HepG2 (cell line): ENCODE results near the gene PTCH1. TPM values are rescaled to one million over a fixed set of nuclear protein-coding genes. Genes with fewer than 3 reads are reported as not detected.

Experiments used
- ATAC-seq: fragments of 200-7000 bp; cut with Tn5 transposase; 3 replicates; pipeline ENCODE4 v1.9.1; 2020; ENCODE audit warnings: mild to moderate bottlenecking, moderate library complexity
- BruUV-seq: library from RNA; stranded (reverse); fragments of 400-500 nt; replicated peaks from 2 replicates; lab custom pipeline; 2021; lab: Mats Ljungman, UMichigan
- CTCF ChIA-PET: fragments of 300-600 bp; formaldehyde crosslinking; extraction: SDS; loops from one replicate; lab custom pipeline; 2021; ENCODE audit warnings: low total read pairs, inconsistent platforms, low intra/inter-chr PET ratio; lab: Yijun Ruan, JAX
- POLR2A ChIA-PET: fragments of 350-600 bp; sonication (Branson Sonifier 250); formaldehyde crosslinking; loops from one replicate; lab custom pipeline; 2020; ENCODE audit warnings: antibody characterized with exemption, inconsistent platforms; lab: Yijun Ruan, JAX
- DNase-seq: peaks from one replicate; pipeline ENCODE4 v3.0.0-alpha.2; 2015; ENCODE audit warnings: low spot score
- FAIRE-seq: peaks from 3 replicates; lab custom pipeline; 2011; peaks lifted over from hg19 to GRCh38; lab: Jason Lieb, UNC
- H2AFZ ChIP-seq: one replicate; pipeline ENCODE4 v1.6.1; 2011; ENCODE audit warnings: low read length, inconsistent platforms
- H3K27ac ChIP-seq: fragments of 300-600 bp; 3 replicates; pipeline ENCODE4 v1.8.0; 2011; ENCODE audit warnings: mixed run types, mild to moderate bottlenecking, mixed read lengths, low read length, inconsistent platforms; ENCODE audit not compliant: insufficient read depth; ENCODE audit errors: extremely low read length
- H3K27me3 ChIP-seq, 2 experiments: fragments of 200-600 bp in 1 of 2; 2 replicates in 1 of 2; 3 replicates in 1 of 2; pipeline versions ENCODE4 v1.6.0 to v1.8.0; 2011; ENCODE audit warnings: low read length in 2 of 2, mild to moderate bottlenecking in 2 of 2, moderate library complexity in 2 of 2, inconsistent platforms in 1 of 2; ENCODE audit not compliant: insufficient read depth in 2 of 2, control insufficient read depth in 1 of 2
- H3K36me3 ChIP-seq, 2 experiments: fragments of 200-600 bp in 1 of 2; replicated peaks in 1 of 2; 2 replicates in 1 of 2; 3 replicates in 1 of 2; pipeline versions ENCODE4 v1.5.1 to v1.8.0; 2011; ENCODE audit warnings: low read length in 2 of 2, inconsistent platforms in 1 of 2; ENCODE audit not compliant: insufficient read depth in 2 of 2, control insufficient read depth in 1 of 2
- H3K4me1 ChIP-seq: 2 replicates; pipeline ENCODE4 v1.5.1; 2012; ENCODE audit warnings: low read length, inconsistent platforms; ENCODE audit not compliant: insufficient read depth
- H3K4me2 ChIP-seq: 2 replicates; pipeline ENCODE4 v1.6.0; 2011; ENCODE audit warnings: low read depth, low read length, inconsistent platforms
- H3K4me3 ChIP-seq, 3 experiments: fragments of 200-600 bp in 1 of 3; sonication (generic), shearing (Covaris generic) in 1 of 3; replicated peaks in 1 of 3; 2 replicates each; pipeline ENCODE4 v1.5.1; 2011 to 2016; ENCODE audit warnings: low read length in 3 of 3, inconsistent platforms in 2 of 3, low read depth in 2 of 3, mild to moderate bottlenecking in 2 of 3, control low read depth in 1 of 3, mixed read lengths in 1 of 3; ENCODE audit not compliant: insufficient read depth in 1 of 3
- H3K79me2 ChIP-seq: one replicate; pipeline ENCODE4 v1.6.1; 2011; ENCODE audit warnings: low read length, inconsistent platforms; ENCODE audit not compliant: insufficient read depth
- H3K9ac ChIP-seq: 2 replicates; pipeline ENCODE4 v1.6.0; 2011; ENCODE audit warnings: mild to moderate bottlenecking, low read depth, low read length, inconsistent platforms; ENCODE audit not compliant: insufficient read depth
- H3K9me3 ChIP-seq: 2 replicates; pipeline ENCODE4 v1.5.1; 2012; ENCODE audit warnings: mild to moderate bottlenecking, low read length
- H4K20me1 ChIP-seq: 2 replicates; pipeline ENCODE4 v1.6.0; 2011; ENCODE audit warnings: inconsistent platforms, mild to moderate bottlenecking, low read length, moderate library complexity; ENCODE audit not compliant: insufficient read depth
- BORCS8-MEF2B ChIP-seq: sonication (generic); formaldehyde crosslinking; IDR thresholded peaks from 2 replicates; pipeline ENCODE4 v1.8.0; 2022; ENCODE audit warnings: mild to moderate bottlenecking, missing genetic modification reagents
- CENPX ChIP-seq: sonication (generic); formaldehyde crosslinking; IDR thresholded peaks from 2 replicates; pipeline ENCODE4 v1.9.0; 2021; ENCODE audit warnings: mild to moderate bottlenecking, missing genetic modification reagents, moderate library complexity
- EZH2 ChIP-seq: conservative IDR thresholded peaks from 2 replicates; pipeline ENCODE4 v1.6.1; 2012; ENCODE audit warnings: mild to moderate bottlenecking, low read depth, low read length, moderate library complexity
- KDM3A ChIP-seq: IDR thresholded peaks from 2 replicates; pipeline ENCODE4 v1.6.1; 2018; ENCODE audit warnings: low read depth, missing compliant biosample characterization
- RCOR2 ChIP-seq: IDR thresholded peaks from 2 replicates; pipeline ENCODE4 v1.6.1; 2016; ENCODE audit warnings: missing biosample characterization, missing genetic modification reagents
- RFXANK ChIP-seq: IDR thresholded peaks from 2 replicates; pipeline ENCODE4 v1.6.1; 2016
- TAF1 ChIP-seq: sonication (generic); formaldehyde crosslinking; IDR thresholded peaks from 2 replicates; pipeline ENCODE4 v1.4.0; 2020; ENCODE audit warnings: missing genetic modification reagents
- THAP11 ChIP-seq: IDR thresholded peaks from 2 replicates; pipeline ENCODE4 v1.6.1; 2016; ENCODE audit warnings: missing biosample characterization, missing genetic modification reagents
- ZBTB26 ChIP-seq: IDR thresholded peaks from 2 replicates; pipeline ENCODE4 v1.6.1; 2016; ENCODE audit warnings: missing compliant biosample characterization, missing genetic modification reagents, borderline replicate concordance
- ZBTB7B ChIP-seq: sonication (generic); formaldehyde crosslinking; IDR thresholded peaks from 2 replicates; pipeline ENCODE4 v1.4.0; 2020; ENCODE audit warnings: missing genetic modification reagents
- ZKSCAN8 ChIP-seq: IDR thresholded peaks from 2 replicates; pipeline ENCODE4 v1.6.1; 2016; ENCODE audit warnings: borderline replicate concordance, missing genetic modification reagents, missing compliant biosample characterization
- ZNF557 ChIP-seq: sonication (generic); formaldehyde crosslinking; IDR thresholded peaks from 2 replicates; pipeline ENCODE4 v1.4.0; 2020; ENCODE audit warnings: missing genetic modification reagents
- ZNF639 ChIP-seq: conservative IDR thresholded peaks from 2 replicates; pipeline ENCODE4 v1.6.1; 2018; ENCODE audit warnings: missing genetic modification reagents
- WGBS: methylation state at CpG from one replicate; pipeline ENCODE4 v1.1.6; 2017; ENCODE audit warnings: low lambda C conversion rate; 5-methylcytosine and 5-hydroxymethylcytosine counted together
- in situ Hi-C: cut with HindIII; loops from 2 replicates; pipeline ENCODE4 v1.10.0; 2017; ENCODE audit warnings: low pct_unique_long_range_greater_than_20kb; ENCODE audit not compliant: extremely low pct_ligation_motif_present
- intact Hi-C: fragments of 100-400 bp; cut with micrococcal nuclease; formaldehyde crosslinking; loops from one replicate; pipeline ENCODE4 v1.10.0; 2022; ENCODE audit not compliant: unreplicated experiment
- polyA plus RNA-seq, 8 experiments: library from polyadenylated mRNA; depleted of rRNA in 3 of 8; stranded (reverse) in 7 of 8; unstranded in 1 of 8; fragments of >200 nt; fragmentation: Illumina TruSeq in 4 of 8; extraction: Trizol in 4 of 8; gene quantifications; 2 replicates each; pipeline versions ENCODE4 v1.2.1 to v1.2.3, GENCODE V29; 2011 to 2016; ENCODE audit warnings: low read depth in 4 of 8, missing spikeins in 1 of 8, mixed read lengths in 1 of 8; ENCODE audit not compliant: insufficient read depth in 1 of 8
- total RNA-seq, 5 experiments: library from RNA; depleted of rRNA; stranded (reverse); fragments of >200 nt; fragmentation: Illumina TruSeq; extraction: Trizol; gene quantifications; 2 replicates each; pipeline ENCODE4 v1.2.3, GENCODE V29; 2016; ENCODE audit warnings: low read depth in 1 of 5
- TF ChIP-seq, protein P1 (sequence below): sonication (generic); formaldehyde crosslinking; IDR thresholded peaks from 2 replicates; pipeline ENCODE4 v1.5.1; 2020; ENCODE audit warnings: missing genetic modification reagents, mild to moderate bottlenecking, borderline replicate concordance
- TF ChIP-seq, protein P2 (sequence below): sonication (generic); formaldehyde crosslinking; IDR thresholded peaks from 2 replicates; pipeline ENCODE4 v1.4.0; 2020; ENCODE audit warnings: mild to moderate bottlenecking, missing genetic modification reagents

Gene PTCH1
- total and polyA plus RNA-seq, 2 of the 13 experiments (the other 11 are each of a cell fraction or from before 2014, with no cell fraction given) = 2.8 to 3.9 TPM

- H3K27ac ChIP-seq = no peak overlapping the region
- intact Hi-C loops (no loop called here), in situ Hi-C loops (no loop called here)
- H3K9ac ChIP-seq = no peak overlapping the region
- ATAC-seq (no peak), FAIRE-seq (no peak), DNase-seq (no peak)
- no peak overlapping the region for H3K4me3 ChIP-seq
- WGBS = 66% methylated on average over 6 of the region's 6 CpGs
- H3K9me3 ChIP-seq = no peaks in the 10 kb centered on the region
- no peak overlapping the region for H3K4me2 ChIP-seq
- CTCF ChIA-PET = no interaction called here
- H3K79me2 ChIP-seq = no peaks in the 10 kb centered on the region
- H3K27me3 ChIP-seq = peaks cover 0 to 24% of the 10 kb centered on the region in 2 experiments; a peak in 2 of 5 replicates
- no peaks in the 10 kb centered on the region for H3K4me1 ChIP-seq
- H3K36me3 ChIP-seq = no peaks in the 10 kb centered on the region
- BruUV-seq = no TSS peak
- H2AFZ ChIP-seq = no peak overlapping the region
- POLR2A ChIA-PET = no interaction called here
- TF ChIP-seq TAF1 (CRISPR knock-in tag) (no peak), THAP11 (CRISPR knock-in tag) (no peak), CENPX (CRISPR knock-in tag) (no peak), EZH2 (no peak), RFXANK (CRISPR knock-in tag) (no peak), ZBTB26 (CRISPR knock-in tag) (no peak), BORCS8-MEF2B (CRISPR knock-in tag) (no peak)
- no peaks in the 10 kb centered on the region for H4K20me1 ChIP-seq
Observed at GRCh38 chr9:95552255-95552654, 35.5 kb upstream of the PTCH1 start.

DNA sequence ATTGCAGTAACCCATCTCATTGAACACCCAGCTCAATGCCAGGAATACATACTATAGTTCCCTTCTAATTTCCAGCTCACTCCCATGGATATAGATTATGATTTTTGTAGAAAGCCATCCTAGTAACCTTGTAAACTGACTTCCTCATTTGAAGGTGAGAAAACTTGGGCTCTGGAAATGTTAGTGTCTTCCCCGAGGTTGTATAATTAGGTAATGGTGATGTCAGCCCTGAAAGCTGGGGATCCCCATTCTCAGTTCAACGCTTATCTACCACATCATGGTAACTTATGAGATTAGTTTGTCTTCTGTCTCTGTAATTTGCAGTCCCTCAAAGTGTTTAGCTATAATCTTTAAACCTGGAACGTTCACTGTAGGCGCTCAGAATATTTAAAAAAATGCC is 34.6 kb upstream of the PTCH1 start:
- Histone ChIP-seq H3K4me1 (no peaks in the 10 kb centered on the region), H3K9ac (no peak overlapping the region), H3K27me3 (peaks cover 0 to 30% of the 10 kb centered on the region in 2 experiments; a peak in 2 of 5 replicates), H2AFZ (no peak overlapping the region), H3K36me3 (no peaks in the 10 kb centered on the region), H3K27ac (no peak overlapping the region), H3K79me2 (no peaks in the 10 kb centered on the region), H4K20me1 (no peaks in the 10 kb centered on the region), H3K4me2 (no peak overlapping the region), H3K4me3 (no peak overlapping the region), H3K9me3 (no peaks in the 10 kb centered on the region)
- no peak for FAIRE-seq
- 71% methylated on average over 4 of the region's 4 CpGs for WGBS
- POLR2A ChIA-PET = no interaction called here
- BruUV-seq = no TSS peak
- CTCF ChIA-PET = no interaction called here
- no peak for ATAC-seq
- intact Hi-C loops = no loop called here
- in situ Hi-C loops = no loop called here
- DNase-seq = no peak
- TF ChIP-seq, protein P1, sequence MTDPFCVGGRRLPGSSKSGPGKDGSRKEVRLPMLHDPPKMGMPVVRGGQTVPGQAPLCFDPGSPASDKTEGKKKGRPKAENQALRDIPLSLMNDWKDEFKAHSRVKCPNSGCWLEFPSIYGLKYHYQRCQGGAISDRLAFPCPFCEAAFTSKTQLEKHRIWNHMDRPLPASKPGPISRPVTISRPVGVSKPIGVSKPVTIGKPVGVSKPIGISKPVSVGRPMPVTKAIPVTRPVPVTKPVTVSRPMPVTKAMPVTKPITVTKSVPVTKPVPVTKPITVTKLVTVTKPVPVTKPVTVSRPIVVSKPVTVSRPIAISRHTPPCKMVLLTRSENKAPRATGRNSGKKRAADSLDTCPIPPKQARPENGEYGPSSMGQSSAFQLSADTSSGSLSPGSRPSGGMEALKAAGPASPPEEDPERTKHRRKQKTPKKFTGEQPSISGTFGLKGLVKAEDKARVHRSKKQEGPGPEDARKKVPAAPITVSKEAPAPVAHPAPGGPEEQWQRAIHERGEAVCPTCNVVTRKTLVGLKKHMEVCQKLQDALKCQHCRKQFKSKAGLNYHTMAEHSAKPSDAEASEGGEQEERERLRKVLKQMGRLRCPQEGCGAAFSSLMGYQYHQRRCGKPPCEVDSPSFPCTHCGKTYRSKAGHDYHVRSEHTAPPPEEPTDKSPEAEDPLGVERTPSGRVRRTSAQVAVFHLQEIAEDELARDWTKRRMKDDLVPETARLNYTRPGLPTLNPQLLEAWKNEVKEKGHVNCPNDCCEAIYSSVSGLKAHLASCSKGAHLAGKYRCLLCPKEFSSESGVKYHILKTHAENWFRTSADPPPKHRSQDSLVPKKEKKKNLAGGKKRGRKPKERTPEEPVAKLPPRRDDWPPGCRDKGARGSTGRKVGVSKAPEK (CRISPR knock-in tag) = no peak
- TF ChIP-seq RCOR2 (CRISPR knock-in tag) (no peak), ZNF639 (CRISPR knock-in tag) (no peak), ZNF557 (CRISPR knock-in tag) (no peak), ZBTB7B (CRISPR knock-in tag) (no peak), ZKSCAN8 (no peak), KDM3A (no peak)
- TF ChIP-seq, protein P2, sequence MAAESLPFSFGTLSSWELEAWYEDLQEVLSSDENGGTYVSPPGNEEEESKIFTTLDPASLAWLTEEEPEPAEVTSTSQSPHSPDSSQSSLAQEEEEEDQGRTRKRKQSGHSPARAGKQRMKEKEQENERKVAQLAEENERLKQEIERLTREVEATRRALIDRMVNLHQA = no peak
